ENCODE data around the gene TMEM116. TPM values are rescaled to one million over a fixed set of nuclear protein-coding genes. Genes with fewer than 3 reads are reported as not detected.
"Not testable (repeated sequence)": the region's sequence is repeated elsewhere in the genome, so short reads cannot be mapped to it uniquely, and the experiment has no call there.

Gene TMEM116
- total RNA-seq, 4 donors from 2014 or later: 1.2 to 21.7 (median 11.5) TPM

- no peak for DNase-seq
- H3K36me3 ChIP-seq: no peaks in the 10 kb centered on the region
- no peak overlapping the region for H3K4me3 ChIP-seq
- H3K27me3 ChIP-seq: no peaks in the 10 kb centered on the region
- H3K27ac ChIP-seq: no peak overlapping the region
- intact Hi-C loops (cut with DNase I; ENCODE audit: low total_unique reads): no loop called here
- H3K9me3 ChIP-seq: no peaks in the 10 kb centered on the region
- H3K4me1 ChIP-seq: no peaks in the 10 kb centered on the region
- TF ChIP-seq POLR2A (IDR thresholded peaks at IDR 0.05): no peak
- TF ChIP-seq CTCF (IDR thresholded peaks at IDR 0.05): no peak
Measured at GRCh38 chr12:111976860-111977259, 36.1 kb downstream of the TMEM116 start.

DNA sequence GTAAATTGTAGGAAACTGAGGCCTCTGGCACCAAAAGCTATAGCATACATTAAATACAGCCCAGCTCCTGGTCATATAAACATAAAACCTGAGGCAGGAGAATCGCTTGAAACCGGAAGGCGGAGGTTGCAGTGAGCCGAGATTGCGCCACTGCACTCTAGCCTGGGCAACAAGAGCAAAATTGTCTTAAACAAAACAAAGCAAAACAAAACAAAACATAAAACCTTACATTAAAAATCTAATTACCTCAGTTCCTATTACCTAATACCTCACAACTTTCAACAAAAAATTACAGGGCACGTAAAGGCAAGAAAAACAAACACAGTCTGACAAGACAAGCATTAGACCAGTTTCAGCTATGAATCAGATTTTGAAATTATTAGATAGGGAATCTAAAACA, 36.7 kb downstream of the TMEM116 start:
- TF ChIP-seq POLR2A (IDR thresholded peaks at IDR 0.05) (no peak), CTCF (IDR thresholded peaks at IDR 0.05) (no peak)
- DNase-seq: no peak
- intact Hi-C loops (cut with DNase I; ENCODE audit: low total_unique reads): no loop called here
- Histone ChIP-seq H3K4me1 (no peaks in the 10 kb centered on the region), H3K27ac (no peak overlapping the region), H3K27me3 (no peaks in the 10 kb centered on the region), H3K9me3 (no peaks in the 10 kb centered on the region), H3K36me3 (no peaks in the 10 kb centered on the region), H3K4me3 (no peak overlapping the region)

GRCh38 chr12:111975161-111975931, 37.6 kb downstream of the TMEM116 start:
- no peaks in the 10 kb centered on the region for H3K4me1 ChIP-seq
- no peak overlapping the region for H3K27ac ChIP-seq
- H3K9me3 ChIP-seq: peaks cover 0 to 8% of the 10 kb centered on the region in 2 donors
- TF ChIP-seq POLR2A (IDR thresholded peaks at IDR 0.05): no peak
- no peak for TF ChIP-seq CTCF (IDR thresholded peaks at IDR 0.05)
- no peaks in the 10 kb centered on the region for H3K27me3 ChIP-seq
- no peaks in the 10 kb centered on the region for H3K36me3 ChIP-seq
- no peak overlapping the region for H3K4me3 ChIP-seq
- intact Hi-C loops (cut with DNase I; ENCODE audit: low total_unique reads): no loop called here
- no peak for DNase-seq

- no peak for TF ChIP-seq POLR2A (IDR thresholded peaks at IDR 0.05)
- TF ChIP-seq CTCF (IDR thresholded peaks at IDR 0.05): no peak
- H3K27me3 ChIP-seq: no peaks in the 10 kb centered on the region
- no peak overlapping the region for H3K27ac ChIP-seq
- H3K4me3 ChIP-seq: no peak overlapping the region
- intact Hi-C loops (cut with DNase I; ENCODE audit: low total_unique reads): no loop called here
- no peak for DNase-seq
- peaks cover 0 to 8% of the 10 kb centered on the region in 2 donors for H3K9me3 ChIP-seq
- H3K36me3 ChIP-seq: no peaks in the 10 kb centered on the region
- no peaks in the 10 kb centered on the region for H3K4me1 ChIP-seq
Measured at GRCh38 chr12:111971800-111972199, 41.2 kb downstream of the TMEM116 start.

DNA sequence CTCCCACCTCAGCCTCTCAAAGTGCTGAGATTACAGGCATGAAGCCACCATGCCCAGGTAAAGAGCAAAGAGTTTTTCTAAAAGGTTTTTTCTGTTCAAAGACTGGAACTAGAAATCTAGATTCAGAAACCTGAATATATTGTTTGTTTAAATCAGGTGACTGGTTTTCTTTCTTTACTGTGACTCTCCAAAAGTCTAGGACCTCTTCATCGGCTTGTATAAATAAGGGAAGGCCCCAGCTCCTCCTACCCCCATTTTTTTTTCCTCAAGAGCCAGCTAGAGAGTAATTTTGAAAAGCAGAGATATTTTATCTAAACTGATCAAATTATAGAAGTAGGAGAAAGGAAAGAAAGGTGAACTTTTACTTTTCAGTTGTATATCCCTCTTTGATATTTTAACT, 48.0 kb downstream of the TMEM116 start:
- Histone ChIP-seq H3K27me3 (no peaks in the 10 kb centered on the region), H3K36me3 (no peaks in the 10 kb centered on the region), H3K4me3 (no peak overlapping the region), H3K27ac (no peak overlapping the region), H3K4me1 (no peaks in the 10 kb centered on the region), H3K9me3 (no peaks in the 10 kb centered on the region)
- TF ChIP-seq CTCF (IDR thresholded peaks at IDR 0.05) (no peak), POLR2A (IDR thresholded peaks at IDR 0.05) (no peak)
- intact Hi-C loops (cut with DNase I; ENCODE audit: low total_unique reads): no loop called here
- no peak for DNase-seq

GRCh38 chr12:111959518-111959917, 53.4 kb downstream of the TMEM116 start:
- H3K27me3 ChIP-seq; DNase-seq; H3K4me3 ChIP-seq; H3K36me3 ChIP-seq; intact Hi-C loops (cut with DNase I; ENCODE audit: low total_unique reads); H3K4me1 ChIP-seq; H3K27ac ChIP-seq; H3K9me3 ChIP-seq: not testable (repeated sequence)

DNA sequence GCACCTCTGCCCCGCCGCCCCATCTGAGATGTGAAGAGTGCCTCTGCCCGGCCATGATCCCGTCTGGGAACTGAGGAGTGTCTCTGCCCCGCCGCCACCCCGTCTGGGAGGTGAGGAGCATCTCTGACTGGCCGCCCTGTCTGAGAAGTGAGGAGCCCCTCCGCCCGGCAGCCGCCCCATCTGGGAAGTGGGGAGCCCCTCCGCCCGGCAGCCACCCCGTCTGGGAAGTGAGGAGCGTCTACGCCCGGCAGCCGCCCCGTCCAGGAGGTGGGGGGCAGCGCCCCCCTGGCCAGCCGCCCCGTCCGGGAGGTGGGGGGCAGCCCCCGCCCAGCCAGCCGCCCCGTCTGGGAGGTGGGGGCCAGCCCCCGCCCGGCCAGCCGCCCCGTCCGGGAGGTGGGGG, 55.7 kb downstream of the TMEM116 start:
- H3K27ac ChIP-seq; intact Hi-C loops (cut with DNase I; ENCODE audit: low total_unique reads); DNase-seq: not testable (repeated sequence)

More for the DNA sequence above, 55.7 kb downstream of the TMEM116 start:
- H3K4me3 ChIP-seq, H3K4me1 ChIP-seq, H3K9me3 ChIP-seq, H3K27me3 ChIP-seq, H3K36me3 ChIP-seq: not testable (repeated sequence)
